ENCODE results near the gene WWC2.

DNA sequence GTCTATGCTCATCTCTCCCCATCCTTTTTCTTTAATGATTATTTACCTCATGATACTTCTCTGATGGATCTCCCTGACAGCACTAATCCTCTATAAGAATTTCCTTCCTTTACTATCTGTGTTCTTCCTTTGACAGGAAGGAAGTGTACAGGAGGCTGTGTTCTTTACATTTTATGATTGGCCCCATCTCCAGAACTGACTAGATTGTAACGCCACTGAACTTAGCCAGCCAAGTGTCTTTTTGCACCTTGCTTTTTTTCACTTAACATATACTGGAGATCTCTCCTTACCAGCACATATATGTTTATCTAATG lies 3.9 kb upstream of the WWC2 start:
- TF ChIP-seq EZH2 (IDR thresholded peaks at IDR 0.05) (no peak), POLR2A (IDR thresholded peaks at IDR 0.05; ENCODE audit: borderline replicate concordance, extremely low read depth, insufficient read depth, insufficient read length) (no peak), JUND (IDR thresholded peaks at IDR 0.05) (no peak), YY1 (IDR thresholded peaks at IDR 0.05; ENCODE audit: extremely low read depth, insufficient replicate concordance, low read depth, low read length) (no peak), EZH2phosphoT487 (IDR thresholded peaks at IDR 0.05; ENCODE audit: borderline replicate concordance) (no peak), POLR2AphosphoS5 (IDR thresholded peaks at IDR 0.05; ENCODE audit: low read depth, low read length) (no peak), SP1 (IDR thresholded peaks at IDR 0.05; ENCODE audit: low read depth) (no peak), SIN3A (IDR thresholded peaks at IDR 0.05; ENCODE audit: low read depth) (no peak), RAD21 (IDR thresholded peaks at IDR 0.05; ENCODE audit: low read depth) (no peak)
- TF ChIP-seq, protein P1, sequence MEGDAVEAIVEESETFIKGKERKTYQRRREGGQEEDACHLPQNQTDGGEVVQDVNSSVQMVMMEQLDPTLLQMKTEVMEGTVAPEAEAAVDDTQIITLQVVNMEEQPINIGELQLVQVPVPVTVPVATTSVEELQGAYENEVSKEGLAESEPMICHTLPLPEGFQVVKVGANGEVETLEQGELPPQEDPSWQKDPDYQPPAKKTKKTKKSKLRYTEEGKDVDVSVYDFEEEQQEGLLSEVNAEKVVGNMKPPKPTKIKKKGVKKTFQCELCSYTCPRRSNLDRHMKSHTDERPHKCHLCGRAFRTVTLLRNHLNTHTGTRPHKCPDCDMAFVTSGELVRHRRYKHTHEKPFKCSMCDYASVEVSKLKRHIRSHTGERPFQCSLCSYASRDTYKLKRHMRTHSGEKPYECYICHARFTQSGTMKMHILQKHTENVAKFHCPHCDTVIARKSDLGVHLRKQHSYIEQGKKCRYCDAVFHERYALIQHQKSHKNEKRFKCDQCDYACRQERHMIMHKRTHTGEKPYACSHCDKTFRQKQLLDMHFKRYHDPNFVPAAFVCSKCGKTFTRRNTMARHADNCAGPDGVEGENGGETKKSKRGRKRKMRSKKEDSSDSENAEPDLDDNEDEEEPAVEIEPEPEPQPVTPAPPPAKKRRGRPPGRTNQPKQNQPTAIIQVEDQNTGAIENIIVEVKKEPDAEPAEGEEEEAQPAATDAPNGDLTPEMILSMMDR (IDR thresholded peaks at IDR 0.05 in 2 of 3, conservative IDR thresholded peaks at IDR 0.05 in 1 of 3; ENCODE audit: borderline replicate concordance in 1 of 3, insufficient read depth in 1 of 3, low read depth in 2 of 3, low read length in 2 of 3), result no peak
- TF ChIP-seq, protein P2, sequence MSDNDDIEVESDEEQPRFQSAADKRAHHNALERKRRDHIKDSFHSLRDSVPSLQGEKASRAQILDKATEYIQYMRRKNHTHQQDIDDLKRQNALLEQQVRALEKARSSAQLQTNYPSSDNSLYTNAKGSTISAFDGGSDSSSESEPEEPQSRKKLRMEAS (IDR thresholded peaks at IDR 0.05), result no peak
- TF ChIP-seq, protein P3, sequence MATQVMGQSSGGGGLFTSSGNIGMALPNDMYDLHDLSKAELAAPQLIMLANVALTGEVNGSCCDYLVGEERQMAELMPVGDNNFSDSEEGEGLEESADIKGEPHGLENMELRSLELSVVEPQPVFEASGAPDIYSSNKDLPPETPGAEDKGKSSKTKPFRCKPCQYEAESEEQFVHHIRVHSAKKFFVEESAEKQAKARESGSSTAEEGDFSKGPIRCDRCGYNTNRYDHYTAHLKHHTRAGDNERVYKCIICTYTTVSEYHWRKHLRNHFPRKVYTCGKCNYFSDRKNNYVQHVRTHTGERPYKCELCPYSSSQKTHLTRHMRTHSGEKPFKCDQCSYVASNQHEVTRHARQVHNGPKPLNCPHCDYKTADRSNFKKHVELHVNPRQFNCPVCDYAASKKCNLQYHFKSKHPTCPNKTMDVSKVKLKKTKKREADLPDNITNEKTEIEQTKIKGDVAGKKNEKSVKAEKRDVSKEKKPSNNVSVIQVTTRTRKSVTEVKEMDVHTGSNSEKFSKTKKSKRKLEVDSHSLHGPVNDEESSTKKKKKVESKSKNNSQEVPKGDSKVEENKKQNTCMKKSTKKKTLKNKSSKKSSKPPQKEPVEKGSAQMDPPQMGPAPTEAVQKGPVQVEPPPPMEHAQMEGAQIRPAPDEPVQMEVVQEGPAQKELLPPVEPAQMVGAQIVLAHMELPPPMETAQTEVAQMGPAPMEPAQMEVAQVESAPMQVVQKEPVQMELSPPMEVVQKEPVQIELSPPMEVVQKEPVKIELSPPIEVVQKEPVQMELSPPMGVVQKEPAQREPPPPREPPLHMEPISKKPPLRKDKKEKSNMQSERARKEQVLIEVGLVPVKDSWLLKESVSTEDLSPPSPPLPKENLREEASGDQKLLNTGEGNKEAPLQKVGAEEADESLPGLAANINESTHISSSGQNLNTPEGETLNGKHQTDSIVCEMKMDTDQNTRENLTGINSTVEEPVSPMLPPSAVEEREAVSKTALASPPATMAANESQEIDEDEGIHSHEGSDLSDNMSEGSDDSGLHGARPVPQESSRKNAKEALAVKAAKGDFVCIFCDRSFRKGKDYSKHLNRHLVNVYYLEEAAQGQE (IDR thresholded peaks at IDR 0.05; ENCODE audit: low read depth), result no peak
- TF ChIP-seq, protein P4, sequence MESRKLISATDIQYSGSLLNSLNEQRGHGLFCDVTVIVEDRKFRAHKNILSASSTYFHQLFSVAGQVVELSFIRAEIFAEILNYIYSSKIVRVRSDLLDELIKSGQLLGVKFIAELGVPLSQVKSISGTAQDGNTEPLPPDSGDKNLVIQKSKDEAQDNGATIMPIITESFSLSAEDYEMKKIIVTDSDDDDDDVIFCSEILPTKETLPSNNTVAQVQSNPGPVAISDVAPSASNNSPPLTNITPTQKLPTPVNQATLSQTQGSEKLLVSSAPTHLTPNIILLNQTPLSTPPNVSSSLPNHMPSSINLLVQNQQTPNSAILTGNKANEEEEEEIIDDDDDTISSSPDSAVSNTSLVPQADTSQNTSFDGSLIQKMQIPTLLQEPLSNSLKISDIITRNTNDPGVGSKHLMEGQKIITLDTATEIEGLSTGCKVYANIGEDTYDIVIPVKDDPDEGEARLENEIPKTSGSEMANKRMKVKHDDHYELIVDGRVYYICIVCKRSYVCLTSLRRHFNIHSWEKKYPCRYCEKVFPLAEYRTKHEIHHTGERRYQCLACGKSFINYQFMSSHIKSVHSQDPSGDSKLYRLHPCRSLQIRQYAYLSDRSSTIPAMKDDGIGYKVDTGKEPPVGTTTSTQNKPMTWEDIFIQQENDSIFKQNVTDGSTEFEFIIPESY (IDR thresholded peaks at IDR 0.05; ENCODE audit: extremely low read depth, insufficient replicate concordance, low read length), result no peak
